Mesenchymal stem cell (in vitro differentiated cells and primary cell): ENCODE results near the gene SEL1L2.
A peak's percentile ranks its signal among the peaks of the same experiment; 100 is the strongest.

Source experiments
- DNase-seq: peaks from one replicate; pipeline ENCODE4 v3.0.0-alpha.2; 2013
- H2AFZ ChIP-seq: one replicate; pipeline ENCODE4 v1.6.1; 2013; ENCODE audit warnings: low read depth, mild to moderate bottlenecking, control low read depth, inconsistent platforms, low read length, moderate library complexity
- H2AK5ac ChIP-seq: 2 replicates; pipeline ENCODE4 v1.6.1; 2013; ENCODE audit warnings: low read length, moderate library complexity, mild to moderate bottlenecking, inconsistent platforms; ENCODE audit not compliant: severe bottlenecking
- H2BK120ac ChIP-seq: one replicate; pipeline ENCODE4 v1.6.1; 2013; ENCODE audit warnings: low read depth, mild to moderate bottlenecking, inconsistent platforms, low read length, moderate library complexity
- H2BK12ac ChIP-seq, 2 experiments: one replicate each; pipeline ENCODE4 v1.6.1; 2013; ENCODE audit warnings: inconsistent platforms in 2 of 2, low read length in 2 of 2, mild to moderate bottlenecking in 2 of 2, moderate library complexity in 2 of 2, control low read depth in 1 of 2
- H2BK15ac ChIP-seq: one replicate; pipeline ENCODE4 v1.6.1; 2013; ENCODE audit warnings: mild to moderate bottlenecking, low read depth, inconsistent platforms; ENCODE audit not compliant: poor library complexity, severe bottlenecking
- H2BK5ac ChIP-seq: 2 replicates; pipeline ENCODE4 v1.6.1; 2013; ENCODE audit warnings: low read depth, mild to moderate bottlenecking, low read length, control low read depth, inconsistent platforms; ENCODE audit not compliant: poor library complexity, severe bottlenecking
- H3K14ac ChIP-seq, 2 experiments: one replicate each; pipeline ENCODE4 v1.6.1; 2013; ENCODE audit warnings: inconsistent platforms in 2 of 2, low read length in 2 of 2, control low read depth in 1 of 2, mild to moderate bottlenecking in 1 of 2, moderate library complexity in 1 of 2
- H3K18ac ChIP-seq, 2 experiments: one replicate each; pipeline ENCODE4 v1.6.1; 2013; ENCODE audit warnings: inconsistent platforms in 2 of 2, low read length in 2 of 2, control low read depth in 1 of 2, low read depth in 1 of 2, mild to moderate bottlenecking in 1 of 2
- H3K23ac ChIP-seq, 2 experiments: one replicate each; pipeline ENCODE4 v1.6.1; 2013; ENCODE audit warnings: inconsistent platforms in 2 of 2, low read length in 2 of 2, mild to moderate bottlenecking in 2 of 2, moderate library complexity in 2 of 2, control low read depth in 1 of 2
- H3K27ac ChIP-seq: 2 replicates; pipeline ENCODE4 v1.5.1; 2013; ENCODE audit warnings: mild to moderate bottlenecking, moderate library complexity, low read length, control low read depth, inconsistent platforms; ENCODE audit not compliant: poor library complexity, severe bottlenecking
- H3K27me3 ChIP-seq, 2 experiments: 2 replicates each; pipeline versions ENCODE4 v1.6.1 to v1.7.0; 2013; ENCODE audit warnings: low read length in 2 of 2, mild to moderate bottlenecking in 2 of 2, moderate library complexity in 2 of 2, control low read depth in 1 of 2, inconsistent platforms in 1 of 2; ENCODE audit not compliant: control insufficient read depth in 1 of 2, insufficient read depth in 1 of 2
- H3K36me3 ChIP-seq, 2 experiments: 2 replicates each; pipeline versions ENCODE4 v1.6.1 to v1.7.0; 2013; ENCODE audit warnings: low read length in 2 of 2, control low read depth in 1 of 2, inconsistent platforms in 1 of 2, low read depth in 1 of 2, mild to moderate bottlenecking in 1 of 2; ENCODE audit not compliant: insufficient read depth in 2 of 2, control insufficient read depth in 1 of 2
- H3K4ac ChIP-seq, 2 experiments: one replicate each; pipeline ENCODE4 v1.6.1; 2013; ENCODE audit warnings: inconsistent platforms in 2 of 2, low read length in 2 of 2, mild to moderate bottlenecking in 2 of 2, moderate library complexity in 2 of 2, control low read depth in 1 of 2, low read depth in 1 of 2
- H3K4me1 ChIP-seq: 2 replicates; pipeline ENCODE4 v1.6.1; 2013; ENCODE audit warnings: low read depth, low read length, control low read depth; ENCODE audit not compliant: control insufficient read depth, insufficient read depth
- H3K4me2 ChIP-seq: 2 replicates; pipeline ENCODE4 v1.6.1; 2013; ENCODE audit warnings: low read length, mild to moderate bottlenecking, inconsistent platforms; ENCODE audit not compliant: poor library complexity, severe bottlenecking
- H3K4me3 ChIP-seq, 2 experiments: 2 replicates each; pipeline versions ENCODE4 v1.5.1 to v1.7.0; 2013; ENCODE audit warnings: low read length in 2 of 2, mild to moderate bottlenecking in 2 of 2, control low read depth in 1 of 2, low read depth in 1 of 2; ENCODE audit not compliant: insufficient read depth in 1 of 2
- H3K79me1 ChIP-seq: replicated peaks from 2 replicates; pipeline ENCODE4 v1.6.1; 2013; ENCODE audit warnings: mild to moderate bottlenecking, control low read depth, low read length, inconsistent platforms; ENCODE audit not compliant: poor library complexity, severe bottlenecking
- H3K9ac ChIP-seq: 2 replicates; pipeline ENCODE4 v1.7.0; 2013; ENCODE audit warnings: mild to moderate bottlenecking, low read length, moderate library complexity
- H3K9me3 ChIP-seq: 2 replicates; pipeline ENCODE4 v1.7.0; 2013; ENCODE audit warnings: mild to moderate bottlenecking, low read length; ENCODE audit not compliant: control insufficient read depth
- H4K8ac ChIP-seq: one replicate; pipeline ENCODE4 v1.6.1; 2013; ENCODE audit warnings: inconsistent platforms, mild to moderate bottlenecking, low read length, moderate library complexity
- H4K91ac ChIP-seq: one replicate; pipeline ENCODE4 v1.6.1; 2013; ENCODE audit warnings: mild to moderate bottlenecking, low read length, inconsistent platforms
- WGBS: methylation state at CpG from one replicate; pipeline ENCODE4 v1.1.7; 2013; ENCODE audit warnings: mixed read lengths; 5-methylcytosine and 5-hydroxymethylcytosine counted together

The SEL1L2 gene

DNA sequence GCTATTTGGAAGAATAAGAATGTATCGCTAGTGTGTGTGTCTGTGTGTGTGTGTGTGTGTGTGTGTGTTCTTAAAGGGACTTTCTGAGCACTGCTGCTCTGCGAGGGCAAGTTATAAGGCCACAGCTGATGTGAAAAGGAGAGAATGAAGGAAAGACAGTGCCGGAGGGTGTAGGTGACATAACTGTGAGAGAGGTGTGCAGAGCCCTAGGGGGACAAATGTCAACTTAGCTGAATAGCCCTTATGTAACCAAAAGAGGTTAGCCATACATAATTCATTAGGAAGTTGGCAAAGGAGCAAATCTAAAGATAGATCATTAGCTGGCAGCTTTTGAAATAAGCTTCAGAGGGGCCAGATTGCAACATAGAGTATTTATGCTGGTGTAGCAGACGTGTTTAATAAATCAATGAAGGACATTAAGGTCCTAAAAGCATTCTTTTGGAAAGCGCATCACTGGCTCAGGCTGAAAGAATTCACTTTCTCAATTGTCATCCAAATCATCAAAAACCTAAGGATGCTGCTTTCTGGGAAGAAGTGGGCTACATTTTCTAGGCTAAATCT lies 124.5 kb downstream of the SEL1L2 start:
- H3K27ac ChIP-seq: no peak overlapping the region
- H3K9ac ChIP-seq: peak overlapping the region; percentile 64
- H3K18ac ChIP-seq: no peak overlapping the region
- no peak overlapping the region for H4K91ac ChIP-seq
- H3K4ac ChIP-seq: no peak overlapping the region
- peak overlapping the region in 1 of 2 experiments; percentile 23 for H3K4me3 ChIP-seq
- H2BK120ac ChIP-seq: no peak overlapping the region
- H2BK15ac ChIP-seq: no peak overlapping the region
- H3K36me3 ChIP-seq: no peaks in the 10 kb centered on the region
- no peaks in the 10 kb centered on the region for H3K79me1 ChIP-seq
- 81% methylated on average over 4 of the region's 5 CpGs for WGBS
- H2BK12ac ChIP-seq: no peak overlapping the region
- no peak overlapping the region for H3K4me2 ChIP-seq
- H3K14ac ChIP-seq: no peak overlapping the region
- DNase-seq: no peak
- no peak overlapping the region for H2AK5ac ChIP-seq
- H2BK5ac ChIP-seq: no peak overlapping the region
- H2AFZ ChIP-seq: no peak overlapping the region
- no peak overlapping the region for H3K23ac ChIP-seq
- H3K9me3 ChIP-seq: no peaks in the 10 kb centered on the region
- H3K4me1 ChIP-seq: no peaks in the 10 kb centered on the region
- no peak overlapping the region for H4K8ac ChIP-seq
- peaks cover 0 to 8% of the 10 kb centered on the region in 2 experiments for H3K27me3 ChIP-seq

DNA sequence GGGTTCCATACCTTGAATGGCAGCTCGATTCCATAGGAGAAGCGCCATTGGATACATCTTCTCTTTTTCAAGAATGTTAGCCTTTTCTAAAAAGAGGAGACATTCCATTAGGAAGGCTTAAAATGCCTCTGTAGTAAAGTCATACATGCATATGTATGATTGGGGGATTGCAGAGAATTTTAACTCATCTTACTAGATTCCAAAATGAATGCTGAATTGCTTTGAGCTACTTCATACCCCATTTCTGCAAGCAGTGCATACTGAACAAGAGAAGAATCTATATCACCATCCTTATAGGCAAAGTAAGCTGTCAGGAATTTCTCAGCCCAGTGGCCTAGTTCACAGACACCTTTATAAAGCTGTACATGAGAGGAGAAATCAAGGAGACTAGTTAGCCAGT lies 125.3 kb downstream of the SEL1L2 start:
- H3K18ac ChIP-seq: no peak overlapping the region
- no peak overlapping the region for H4K8ac ChIP-seq
- no peak overlapping the region for H3K27ac ChIP-seq
- H3K4me3 ChIP-seq: no peak overlapping the region
- no peak overlapping the region for H2AK5ac ChIP-seq
- H2BK12ac ChIP-seq: no peak overlapping the region
- H3K4ac ChIP-seq: no peak overlapping the region
- H3K4me2 ChIP-seq: no peak overlapping the region
- no peak overlapping the region for H2BK5ac ChIP-seq
- no peaks in the 10 kb centered on the region for H3K9me3 ChIP-seq
- H2BK120ac ChIP-seq: no peak overlapping the region
- no peak for DNase-seq
- no peak overlapping the region for H2AFZ ChIP-seq
- no peaks in the 10 kb centered on the region for H3K4me1 ChIP-seq
- H3K79me1 ChIP-seq: no peaks in the 10 kb centered on the region
- H4K91ac ChIP-seq: no peak overlapping the region
- no peak overlapping the region for H2BK15ac ChIP-seq
- peaks cover 0 to 8% of the 10 kb centered on the region in 2 experiments for H3K27me3 ChIP-seq
- H3K23ac ChIP-seq: no peak overlapping the region
- H3K36me3 ChIP-seq: no peaks in the 10 kb centered on the region
- H3K14ac ChIP-seq: no peak overlapping the region
- peak overlapping the region; percentile 64 for H3K9ac ChIP-seq
- 69% methylated on average over 2 of the region's 2 CpGs for WGBS

DNA sequence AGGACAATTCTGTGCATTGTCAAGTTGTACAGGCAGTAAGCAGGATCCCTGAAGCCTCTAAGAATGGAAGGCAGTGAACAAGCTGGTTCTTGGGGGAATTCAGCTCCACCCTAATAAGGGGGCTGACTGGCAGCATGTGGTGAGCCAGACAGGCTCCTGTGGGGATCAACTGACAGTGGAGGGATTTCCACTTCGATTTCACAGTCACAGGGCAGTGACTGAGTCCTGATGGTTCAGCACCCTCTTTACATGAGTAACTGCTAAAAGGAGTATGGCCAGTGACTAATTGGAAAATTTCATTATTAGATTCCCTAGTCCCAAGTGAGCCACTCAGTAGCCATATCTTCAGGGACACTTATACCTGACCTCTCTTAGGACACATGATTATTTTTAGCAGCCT lies 127.2 kb downstream of the SEL1L2 start:
- no peak overlapping the region for H3K9ac ChIP-seq
- H3K27me3 ChIP-seq: peaks cover 0 to 8% of the 10 kb centered on the region in 2 experiments
- H3K36me3 ChIP-seq: no peaks in the 10 kb centered on the region
- no peaks in the 10 kb centered on the region for H3K79me1 ChIP-seq
- DNase-seq: no peak
- no peak overlapping the region for H2AFZ ChIP-seq
- no peak overlapping the region for H2BK15ac ChIP-seq
- no peak overlapping the region for H2BK120ac ChIP-seq
- H4K8ac ChIP-seq: no peak overlapping the region
- no peak overlapping the region for H3K14ac ChIP-seq
- H3K4me3 ChIP-seq: no peak overlapping the region
- H3K4ac ChIP-seq: no peak overlapping the region
- H3K4me2 ChIP-seq: no peak overlapping the region
- H3K9me3 ChIP-seq: no peaks in the 10 kb centered on the region
- no peak overlapping the region for H4K91ac ChIP-seq
- H2BK5ac ChIP-seq: no peak overlapping the region
- H3K4me1 ChIP-seq: no peaks in the 10 kb centered on the region
- WGBS: 33% methylated on average over 1 of the region's 1 CpG
- H2BK12ac ChIP-seq: no peak overlapping the region
- no peak overlapping the region for H3K27ac ChIP-seq
- no peak overlapping the region for H3K18ac ChIP-seq
- H2AK5ac ChIP-seq: no peak overlapping the region
- H3K23ac ChIP-seq: no peak overlapping the region

DNA sequence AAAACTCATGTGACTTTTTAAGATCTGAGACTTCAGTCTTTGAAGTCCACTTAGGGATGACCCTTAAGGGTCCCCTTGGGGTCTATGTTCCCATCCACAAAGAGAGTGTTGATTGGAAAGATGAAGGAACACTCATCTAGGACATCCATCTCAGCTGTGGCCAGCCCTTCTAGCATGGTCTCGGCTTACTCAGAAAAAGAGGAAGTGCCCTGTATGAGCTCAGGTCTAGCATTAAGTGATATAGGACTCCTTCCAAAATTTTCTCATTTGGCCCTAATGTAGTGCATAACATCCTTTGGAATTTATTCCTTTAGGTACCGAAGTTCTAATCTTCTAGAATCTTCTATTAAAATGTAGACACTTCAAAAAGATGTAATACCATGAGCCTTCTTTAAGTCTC lies 128.2 kb downstream of the SEL1L2 start:
- no peak overlapping the region for H2BK12ac ChIP-seq
- no peak overlapping the region for H3K14ac ChIP-seq
- H3K36me3 ChIP-seq: no peaks in the 10 kb centered on the region
- no peak for DNase-seq
- H2BK5ac ChIP-seq: no peak overlapping the region
- H3K23ac ChIP-seq: no peak overlapping the region
- no peak overlapping the region for H3K4me3 ChIP-seq
- H4K8ac ChIP-seq: no peak overlapping the region
- no peak overlapping the region for H2BK120ac ChIP-seq
- H3K27ac ChIP-seq: no peak overlapping the region
- H3K9me3 ChIP-seq: no peaks in the 10 kb centered on the region
- WGBS: 100% methylated on average over 1 of the region's 2 CpGs
- no peaks in the 10 kb centered on the region for H3K79me1 ChIP-seq
- no peak overlapping the region for H3K4me2 ChIP-seq
- H3K9ac ChIP-seq: no peak overlapping the region
- no peak overlapping the region for H2BK15ac ChIP-seq
- H3K4ac ChIP-seq: no peak overlapping the region
- no peaks in the 10 kb centered on the region for H3K4me1 ChIP-seq
- H3K18ac ChIP-seq: no peak overlapping the region
- H4K91ac ChIP-seq: no peak overlapping the region
- peaks cover 0 to 8% of the 10 kb centered on the region in 2 experiments for H3K27me3 ChIP-seq
- no peak overlapping the region for H2AK5ac ChIP-seq
- H2AFZ ChIP-seq: no peak overlapping the region
